Mammary microvascular endothelial cell (primary cell): Measurements from ENCODE around the gene IL17RB. TPM values are rescaled to one million over a fixed set of nuclear protein-coding genes. Genes with fewer than 3 reads are reported as not detected.

ENCODE experiments used
- total RNA-seq: library from RNA; depleted of rRNA; stranded (reverse); fragments of >200 nt; gene quantifications from 2 replicates; pipeline ENCODE4 v1.2.3, GENCODE V29; 2015

The IL17RB gene, protein sequence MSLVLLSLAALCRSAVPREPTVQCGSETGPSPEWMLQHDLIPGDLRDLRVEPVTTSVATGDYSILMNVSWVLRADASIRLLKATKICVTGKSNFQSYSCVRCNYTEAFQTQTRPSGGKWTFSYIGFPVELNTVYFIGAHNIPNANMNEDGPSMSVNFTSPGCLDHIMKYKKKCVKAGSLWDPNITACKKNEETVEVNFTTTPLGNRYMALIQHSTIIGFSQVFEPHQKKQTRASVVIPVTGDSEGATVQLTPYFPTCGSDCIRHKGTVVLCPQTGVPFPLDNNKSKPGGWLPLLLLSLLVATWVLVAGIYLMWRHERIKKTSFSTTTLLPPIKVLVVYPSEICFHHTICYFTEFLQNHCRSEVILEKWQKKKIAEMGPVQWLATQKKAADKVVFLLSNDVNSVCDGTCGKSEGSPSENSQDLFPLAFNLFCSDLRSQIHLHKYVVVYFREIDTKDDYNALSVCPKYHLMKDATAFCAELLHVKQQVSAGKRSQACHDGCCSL
- total RNA-seq: not detected in 2 replicates

GRCh38 chr3:53846134-53846850 is at the start of gene IL17RB, which contains the start of gene CHDH:
IL17RB (plus strand) TSS chr3:53846568; CDS start chr3:53846589, 21 bp downstream.
CHDH (minus strand) TSS chr3:53846419; CDS start chr3:53824008, 22,411 bp downstream.

DNA sequence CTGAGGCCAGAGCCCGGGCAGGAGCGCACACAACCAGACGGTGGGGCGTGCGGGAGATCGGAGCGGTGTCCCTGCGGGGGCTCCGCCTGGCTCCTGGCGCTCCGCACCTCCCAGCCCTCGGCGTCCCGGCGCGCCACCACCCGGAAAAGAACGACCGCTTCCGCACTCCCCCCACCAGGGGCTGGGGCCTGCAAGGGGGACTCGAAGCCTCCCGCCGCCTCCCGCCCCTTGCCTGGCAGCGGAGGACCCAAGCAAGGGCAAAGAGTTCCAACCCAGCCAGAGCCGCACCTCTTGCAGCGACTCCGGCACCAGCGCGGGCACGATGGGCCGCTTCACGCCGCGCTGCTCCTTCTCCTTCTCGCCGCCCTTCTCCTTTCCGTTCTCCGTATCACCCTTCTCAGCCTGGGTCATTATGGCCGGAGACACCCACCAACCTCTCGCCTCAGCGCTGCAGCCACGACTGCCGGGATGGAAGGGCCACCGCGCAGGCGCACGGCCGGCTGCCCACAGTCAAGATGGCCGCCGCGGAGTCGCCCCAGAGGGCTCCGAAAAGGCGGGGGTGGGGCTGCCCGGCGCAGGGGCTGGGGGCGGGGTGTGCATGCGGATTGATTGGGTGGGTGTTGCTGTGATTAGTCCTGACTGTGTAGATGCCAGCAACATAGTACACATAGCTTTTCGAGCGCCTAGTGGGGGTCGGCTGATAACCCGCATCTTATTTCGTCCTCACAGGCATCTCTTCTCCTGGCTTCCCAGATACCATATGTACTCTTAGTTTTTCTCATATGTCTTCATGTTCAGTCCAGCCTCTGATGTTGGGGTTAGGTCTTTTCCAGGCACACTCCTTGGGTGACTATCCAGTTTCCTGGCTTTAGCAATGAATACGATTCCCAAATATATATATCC is 35.6 kb downstream of the IL17RB start, which contains the start of gene ACTR8:
ACTR8 (minus strand) TSS at position 462 of the 903 bp plus-strand sequence; CDS start at position 411, 51 bp downstream.

DNA sequence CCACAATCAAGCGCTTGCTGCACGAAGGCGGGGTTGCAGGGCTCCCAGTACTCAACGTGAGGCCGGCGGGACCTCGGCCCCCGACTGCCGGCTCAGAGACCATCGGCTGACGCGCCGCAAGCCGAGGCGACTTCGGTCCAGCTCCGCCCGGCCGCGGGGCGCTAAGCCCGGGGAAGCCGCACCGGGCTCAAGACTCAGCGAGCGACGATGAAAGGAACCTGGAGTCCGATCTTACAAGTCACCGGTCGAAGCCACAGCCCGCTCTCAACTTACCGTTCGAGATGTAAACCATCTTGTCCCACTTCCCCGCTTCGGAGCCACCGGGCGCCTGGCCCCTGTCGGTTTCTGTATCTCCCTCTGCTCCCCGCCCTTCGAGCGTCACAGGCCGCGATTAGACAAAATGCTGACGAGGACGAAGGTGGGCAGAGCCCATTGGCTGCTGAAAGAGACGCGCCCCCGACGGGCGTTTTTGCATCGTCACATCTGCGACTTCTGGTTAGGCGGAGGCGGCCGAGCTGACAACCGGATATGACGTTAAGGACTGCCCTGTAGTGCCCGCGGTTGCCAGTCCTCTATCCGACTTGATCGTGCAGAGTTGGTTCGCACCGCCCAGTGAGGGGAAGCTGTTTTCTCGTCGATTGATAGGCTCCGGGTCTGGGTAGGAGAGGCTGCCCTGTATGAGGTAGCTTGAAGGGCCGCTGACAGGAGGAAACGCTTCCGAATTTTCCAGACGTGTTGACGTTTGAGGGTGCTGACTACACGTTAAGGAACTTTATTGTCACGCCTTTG is 45.3 kb downstream of the IL17RB start, which contains the start of gene SELENOK:
SELENOK (minus strand) TSS at position 363 of the 789 bp plus-strand sequence.

Other genes starting within 250 kb of the IL17RB start
- gene CHDH, start 149 bp upstream of the IL17RB start, total RNA-seq: 0.07 TPM in 1 of 2 replicates, not detected in the other
- 19.7 and 22.3 TPM in 2 replicates for gene ACTR8, start 35.6 kb downstream of the IL17RB start, total RNA-seq
- gene SELENOK, start 45.3 kb downstream of the IL17RB start, total RNA-seq: 29.9 and 59.8 TPM in 2 replicates